ENCODE results near the gene PROSER3.
"Not testable (repeated sequence)": the region's sequence is repeated elsewhere in the genome, so short reads cannot be mapped to it uniquely, and the experiment has no call there.

The PROSER3 gene

DNA sequence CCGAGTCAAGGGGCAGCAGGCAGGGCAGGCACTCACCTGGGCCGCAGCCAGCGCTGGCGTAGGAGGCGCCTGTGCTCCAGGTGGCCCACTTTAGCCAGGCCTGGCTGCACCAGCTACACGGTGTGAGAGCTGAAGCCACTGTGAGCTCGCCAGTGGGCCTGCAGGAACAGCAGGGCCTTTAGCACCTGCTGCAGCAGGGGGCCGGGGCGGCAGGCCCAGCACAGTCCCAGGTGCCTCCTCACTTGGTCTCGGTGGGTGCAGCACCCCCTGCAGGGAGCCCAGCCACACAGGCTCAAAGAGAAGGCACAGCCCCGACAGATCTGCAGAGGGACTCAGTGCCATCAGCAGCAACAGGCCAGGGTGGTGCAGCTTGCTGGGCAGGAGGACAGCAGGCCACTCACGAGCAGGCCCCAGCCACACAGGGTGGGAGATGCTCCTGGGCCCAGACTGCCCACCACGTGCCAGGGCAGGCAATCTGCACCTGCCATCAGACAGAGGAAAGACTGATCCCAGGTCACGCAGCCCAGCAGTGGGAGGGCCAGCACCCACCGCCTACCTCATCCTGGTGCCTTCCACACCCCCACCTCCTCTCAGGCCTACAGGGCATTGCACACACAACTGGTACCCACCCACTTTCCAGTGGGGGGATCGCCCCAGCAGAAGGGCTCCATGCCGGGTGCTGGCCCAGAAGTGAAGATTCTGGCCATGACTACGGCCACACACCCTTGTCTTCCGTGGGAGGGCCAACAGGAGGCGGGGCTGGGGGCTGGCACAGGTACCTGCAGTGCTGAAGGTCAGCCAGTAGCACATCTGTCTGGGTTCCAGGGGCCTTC, 33.2 kb downstream of the PROSER3 start:
- no peak overlapping the region for H3K27ac ChIP-seq (ENCODE audit: low read depth, low read length, severe bottlenecking)
- H3K36me3 ChIP-seq (ENCODE audit: control insufficient read depth, insufficient read depth, low read length), result no peaks in the 10 kb centered on the region
- no peak overlapping the region for H3K4me3 ChIP-seq (ENCODE audit: extremely low read depth, insufficient read depth, low read length, poor library complexity, severe bottlenecking)
- no peaks in the 10 kb centered on the region for H3K4me1 ChIP-seq (ENCODE audit: control insufficient read depth, insufficient read depth, low read length, poor library complexity, severe bottlenecking)
- no peaks in the 10 kb centered on the region for H3K9me3 ChIP-seq (ENCODE audit: control insufficient read depth, low read length)
- 81 to 82% methylated on average over 20 of the region's 20 CpGs for WGBS, 2 experiments (ENCODE audit: insufficient coverage in 2 of 2)

DNA sequence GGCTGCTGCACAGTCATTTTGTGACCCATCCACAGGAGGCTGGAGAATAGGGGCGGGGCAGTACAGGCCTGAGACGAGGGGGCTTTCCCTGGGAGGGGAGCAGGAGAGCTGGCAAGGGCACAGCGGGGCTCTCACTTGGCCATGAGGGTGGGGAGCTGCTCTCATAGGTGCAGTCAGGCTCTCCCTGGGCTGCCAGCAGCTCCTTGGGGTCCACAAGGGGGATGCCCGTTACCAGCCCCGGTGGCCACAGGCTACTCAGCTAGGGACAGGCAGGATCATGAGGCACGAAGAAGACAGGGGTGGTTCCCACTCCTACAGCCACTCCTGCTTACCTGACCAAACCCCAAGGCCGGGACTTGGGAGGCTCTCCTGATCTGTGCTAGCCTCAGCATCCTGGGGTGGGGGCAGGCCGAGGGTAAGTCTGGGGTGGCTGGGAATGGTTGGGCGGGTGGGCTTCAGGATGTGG, 33.9 kb downstream of the PROSER3 start:
- 88 to 100% methylated on average over 6 of the region's 9 CpGs for WGBS, 2 experiments (ENCODE audit: insufficient coverage in 2 of 2)
- no peaks in the 10 kb centered on the region for H3K36me3 ChIP-seq (ENCODE audit: control insufficient read depth, insufficient read depth, low read length)
- no peak overlapping the region for H3K4me3 ChIP-seq (ENCODE audit: extremely low read depth, insufficient read depth, low read length, poor library complexity, severe bottlenecking)
- no peaks in the 10 kb centered on the region for H3K4me1 ChIP-seq (ENCODE audit: control insufficient read depth, insufficient read depth, low read length, poor library complexity, severe bottlenecking)
- no peak overlapping the region for H3K27ac ChIP-seq (ENCODE audit: low read depth, low read length, severe bottlenecking)
- no peaks in the 10 kb centered on the region for H3K9me3 ChIP-seq (ENCODE audit: control insufficient read depth, low read length)

DNA sequence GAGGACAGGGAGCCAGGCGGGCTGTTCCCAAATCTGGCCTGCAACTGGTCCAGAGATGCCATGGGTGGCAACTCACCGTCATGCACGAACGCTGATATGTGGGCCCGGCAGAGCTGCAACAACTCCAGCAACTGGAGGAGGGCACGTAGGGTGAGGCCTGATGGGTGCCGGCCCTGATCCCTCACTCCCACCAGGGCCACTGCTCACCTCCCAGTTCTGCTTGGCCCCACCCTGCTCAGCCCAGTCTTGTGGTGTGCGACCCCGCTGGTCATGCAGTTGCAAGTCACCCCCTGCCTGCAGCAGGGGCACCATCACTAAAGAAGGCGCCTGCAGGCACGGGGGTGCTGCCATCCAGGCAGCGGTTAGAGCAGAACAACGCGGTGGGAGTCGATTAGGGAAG, 34.3 kb downstream of the PROSER3 start:
- Histone ChIP-seq H3K4me1 (ENCODE audit: control insufficient read depth, insufficient read depth, low read length, poor library complexity, severe bottlenecking) (no peaks in the 10 kb centered on the region), H3K9me3 (ENCODE audit: control insufficient read depth, low read length) (no peaks in the 10 kb centered on the region), H3K27ac (ENCODE audit: low read depth, low read length, severe bottlenecking) (no peak overlapping the region), H3K4me3 (ENCODE audit: extremely low read depth, insufficient read depth, low read length, poor library complexity, severe bottlenecking) (no peak overlapping the region), H3K36me3 (ENCODE audit: control insufficient read depth, insufficient read depth, low read length) (no peaks in the 10 kb centered on the region)
- WGBS, 2 experiments (ENCODE audit: insufficient coverage in 2 of 2), result 84 to 89% methylated on average over 15 of the region's 15 CpGs

DNA sequence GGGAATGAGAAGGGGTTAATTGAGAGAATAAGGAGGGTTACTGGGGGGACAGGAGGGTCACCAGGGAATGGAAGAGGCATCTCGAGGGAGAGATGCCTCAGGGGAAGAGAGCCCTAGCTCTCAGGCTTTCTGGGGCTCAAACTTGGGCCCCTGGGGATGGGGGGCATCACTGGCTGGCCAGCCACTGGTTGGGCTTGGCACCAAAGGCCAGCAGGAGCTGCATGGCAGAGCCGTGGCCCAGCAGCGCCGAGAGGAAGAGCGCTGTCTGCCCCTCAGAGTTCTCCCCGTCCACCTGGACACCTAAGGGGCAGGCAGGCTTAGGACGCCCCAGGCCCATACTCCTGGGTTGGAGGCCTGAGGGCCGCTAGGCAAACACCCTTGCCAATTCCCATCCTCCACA, 34.9 kb downstream of the PROSER3 start:
- WGBS, 2 experiments (ENCODE audit: insufficient coverage in 2 of 2), result 80 to 87% methylated on average over 7 to 8 of the region's 8 CpGs
- H3K4me1 ChIP-seq (ENCODE audit: control insufficient read depth, insufficient read depth, low read length, poor library complexity, severe bottlenecking), result no peaks in the 10 kb centered on the region
- no peaks in the 10 kb centered on the region for H3K9me3 ChIP-seq (ENCODE audit: control insufficient read depth, low read length)
- H3K36me3 ChIP-seq (ENCODE audit: control insufficient read depth, insufficient read depth, low read length), result no peaks in the 10 kb centered on the region
- no peak overlapping the region for H3K4me3 ChIP-seq (ENCODE audit: extremely low read depth, insufficient read depth, low read length, poor library complexity, severe bottlenecking)
- H3K27ac ChIP-seq (ENCODE audit: low read depth, low read length, severe bottlenecking), result no peak overlapping the region

DNA sequence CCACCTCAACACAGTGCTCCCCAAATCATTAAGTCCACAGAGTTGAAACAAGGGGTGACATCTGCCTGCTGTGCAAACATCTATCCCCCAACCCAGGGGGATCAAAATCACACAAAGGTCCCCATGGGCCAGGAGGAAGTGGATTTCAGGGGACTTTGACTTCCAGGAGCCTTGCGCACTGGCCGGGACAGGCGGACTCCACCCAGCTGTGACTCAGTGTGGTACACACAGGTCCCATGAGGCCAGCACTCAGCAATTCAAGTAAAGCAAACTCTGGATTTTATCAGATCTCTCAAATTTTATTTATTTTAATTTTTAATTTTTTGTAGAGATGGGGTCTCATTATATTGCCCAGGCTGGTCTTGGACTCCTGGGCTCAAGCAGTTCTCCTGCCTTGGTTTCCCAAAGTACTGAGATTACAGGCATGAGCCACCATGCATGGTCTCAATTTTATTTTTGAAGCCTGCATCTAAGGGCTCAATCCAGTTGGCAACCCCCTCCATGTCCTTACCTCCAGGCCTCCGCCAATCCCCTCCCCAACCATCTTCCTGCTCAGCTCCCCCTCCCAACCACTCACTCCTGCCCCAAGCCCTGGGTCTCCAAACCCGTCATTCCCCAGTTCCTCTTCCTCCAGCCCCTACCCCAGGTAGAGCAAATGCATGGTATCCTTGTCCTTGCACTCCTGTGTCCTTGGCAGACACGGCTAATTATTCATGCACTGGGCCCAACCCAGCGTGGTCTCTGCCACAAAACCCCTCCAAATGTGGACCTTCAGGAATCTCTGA, 35.6 kb downstream of the PROSER3 start:
- 85 to 87% methylated on average over 4 to 7 of the region's 7 CpGs for WGBS, 2 experiments (ENCODE audit: insufficient coverage in 2 of 2)
- H3K27ac ChIP-seq (ENCODE audit: low read depth, low read length, severe bottlenecking), result no peak overlapping the region
- H3K4me1 ChIP-seq (ENCODE audit: control insufficient read depth, insufficient read depth, low read length, poor library complexity, severe bottlenecking), result no peaks in the 10 kb centered on the region
- no peaks in the 10 kb centered on the region for H3K36me3 ChIP-seq (ENCODE audit: control insufficient read depth, insufficient read depth, low read length)
- H3K4me3 ChIP-seq (ENCODE audit: extremely low read depth, insufficient read depth, low read length, poor library complexity, severe bottlenecking), result no peak overlapping the region
- H3K9me3 ChIP-seq (ENCODE audit: control insufficient read depth, low read length), result no peaks in the 10 kb centered on the region

DNA sequence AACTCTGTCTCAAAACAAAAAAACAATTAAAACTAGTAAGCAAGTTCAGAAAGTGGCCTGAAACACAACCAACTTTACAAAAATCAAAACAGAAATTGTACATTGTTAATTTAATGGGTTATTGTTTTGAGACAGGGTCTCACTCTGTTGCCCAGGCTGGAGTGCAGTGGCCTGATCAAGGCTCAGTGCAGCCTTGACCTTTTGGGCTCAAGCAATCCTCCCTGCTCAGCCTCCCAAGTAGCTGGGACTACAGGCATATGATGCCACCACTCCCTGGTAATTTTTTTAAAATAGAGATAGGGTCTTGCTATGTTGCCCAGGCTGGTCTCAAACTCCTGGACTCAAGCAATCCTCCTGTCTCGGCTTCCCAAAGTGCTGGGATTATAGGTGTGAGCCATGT, 37.6 kb downstream of the PROSER3 start:
- H3K36me3 ChIP-seq (ENCODE audit: control insufficient read depth, insufficient read depth, low read length); H3K4me1 ChIP-seq (ENCODE audit: control insufficient read depth, insufficient read depth, low read length, poor library complexity, severe bottlenecking); H3K9me3 ChIP-seq (ENCODE audit: control insufficient read depth, low read length); H3K27ac ChIP-seq (ENCODE audit: low read depth, low read length, severe bottlenecking); H3K4me3 ChIP-seq (ENCODE audit: extremely low read depth, insufficient read depth, low read length, poor library complexity, severe bottlenecking): not testable (repeated sequence)
- WGBS, 2 experiments (ENCODE audit: insufficient coverage in 2 of 2), result no CpG with 5 or more reads among the region's 1 CpG

DNA sequence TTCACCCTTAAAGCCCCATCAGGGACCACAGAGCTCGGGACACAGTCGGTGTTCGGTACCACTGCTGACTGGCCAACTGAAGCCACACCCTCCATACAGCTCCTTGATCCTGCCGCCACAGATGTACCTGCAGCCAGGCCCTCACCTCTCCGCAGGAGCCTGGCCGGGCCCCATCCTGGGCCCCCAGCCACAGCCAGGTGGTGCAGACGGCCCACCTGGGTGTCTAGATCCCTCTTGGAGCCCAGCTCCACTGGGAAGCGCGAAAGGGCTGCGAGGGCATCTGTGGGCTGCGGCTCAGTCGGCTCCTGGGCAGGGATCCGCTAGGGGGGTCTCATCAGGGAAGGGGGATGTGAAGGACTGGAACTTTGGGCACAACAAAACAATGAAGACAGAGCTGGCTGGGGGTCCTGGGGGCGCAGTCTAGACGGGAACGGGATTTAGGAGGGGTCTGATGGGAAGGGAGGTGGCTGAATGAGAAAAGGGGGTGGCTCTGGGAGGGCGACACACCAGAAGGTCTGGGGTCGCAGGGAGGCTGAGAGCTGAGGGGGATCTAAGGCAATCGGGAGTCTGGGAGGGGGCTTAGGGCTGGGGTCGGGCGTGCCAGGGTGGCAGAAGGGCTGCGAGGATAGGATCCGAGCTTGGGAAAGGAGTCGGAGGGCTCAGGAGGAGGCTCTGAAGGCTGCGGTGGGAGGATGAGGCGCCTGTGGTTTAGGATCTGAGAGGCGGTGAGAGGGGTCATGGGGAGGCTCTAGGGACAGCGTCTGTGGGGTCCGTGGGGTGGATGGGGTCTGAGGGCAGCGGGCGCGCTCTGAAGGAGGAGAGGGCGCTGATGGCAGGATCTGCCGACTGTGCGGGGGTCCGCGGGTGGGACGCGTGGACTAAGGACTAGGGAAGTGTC, 38.9 kb downstream of the PROSER3 start:
- Histone ChIP-seq H3K27ac (ENCODE audit: low read depth, low read length, severe bottlenecking) (no peak overlapping the region), H3K4me3 (ENCODE audit: extremely low read depth, insufficient read depth, low read length, poor library complexity, severe bottlenecking) (no peak overlapping the region), H3K9me3 (ENCODE audit: control insufficient read depth, low read length) (no peaks in the 10 kb centered on the region), H3K36me3 (ENCODE audit: control insufficient read depth, insufficient read depth, low read length) (no peaks in the 10 kb centered on the region), H3K4me1 (ENCODE audit: control insufficient read depth, insufficient read depth, low read length, poor library complexity, severe bottlenecking) (no peaks in the 10 kb centered on the region)
- WGBS, 2 experiments (ENCODE audit: insufficient coverage in 2 of 2), result 37 to 42% methylated on average over 25 to 37 of the region's 39 CpGs

DNA sequence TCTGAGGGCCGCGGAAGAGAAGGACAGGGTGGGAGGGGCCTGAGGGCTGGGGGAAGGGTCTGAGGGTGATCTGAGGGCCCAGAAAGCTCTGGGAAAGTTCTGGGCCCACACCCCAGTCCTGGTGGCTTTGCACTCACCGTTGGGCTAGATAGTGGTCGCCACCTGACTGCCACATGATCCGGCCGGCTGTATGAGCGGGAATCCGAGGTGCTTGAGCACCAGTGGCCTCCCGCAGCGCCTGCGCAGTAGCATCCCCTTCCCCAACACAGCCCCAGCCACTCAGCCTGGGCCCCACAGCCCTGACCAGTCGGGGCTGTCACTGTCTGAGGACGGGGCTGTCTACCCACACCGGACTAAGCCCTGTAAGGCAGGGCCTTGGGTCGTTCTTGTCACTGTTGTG, 39.7 kb downstream of the PROSER3 start:
- Histone ChIP-seq H3K36me3 (ENCODE audit: control insufficient read depth, insufficient read depth, low read length) (no peaks in the 10 kb centered on the region), H3K9me3 (ENCODE audit: control insufficient read depth, low read length) (no peaks in the 10 kb centered on the region), H3K4me1 (ENCODE audit: control insufficient read depth, insufficient read depth, low read length, poor library complexity, severe bottlenecking) (no peaks in the 10 kb centered on the region), H3K4me3 (ENCODE audit: extremely low read depth, insufficient read depth, low read length, poor library complexity, severe bottlenecking) (no peak overlapping the region), H3K27ac (ENCODE audit: low read depth, low read length, severe bottlenecking) (no peak overlapping the region)
- 36 to 52% methylated on average over 10 to 14 of the region's 15 CpGs for WGBS, 2 experiments (ENCODE audit: insufficient coverage in 2 of 2)

DNA sequence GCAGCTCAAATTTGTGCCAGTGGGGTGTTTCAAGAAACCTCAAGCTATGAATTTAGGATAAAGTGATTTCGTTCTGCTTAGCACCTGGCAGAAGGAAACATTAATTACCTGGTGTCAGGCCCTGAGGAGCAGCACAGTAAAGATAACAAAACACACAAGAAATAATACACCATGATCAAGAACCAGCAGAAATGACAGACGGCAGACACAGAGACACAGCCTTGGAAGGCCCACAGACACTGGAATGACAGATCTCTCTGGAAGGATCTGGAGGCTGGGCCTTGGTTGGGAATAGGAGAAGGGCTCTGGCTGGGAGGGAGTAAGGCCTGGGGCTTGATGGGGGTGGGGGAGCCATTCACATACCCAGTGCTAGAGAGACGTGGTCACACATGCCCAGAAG, 43.9 kb downstream of the PROSER3 start:
- H3K4me3 ChIP-seq (ENCODE audit: extremely low read depth, insufficient read depth, low read length, poor library complexity, severe bottlenecking), result no peak overlapping the region
- 80 to 92% methylated on average over 2 of the region's 3 CpGs for WGBS, 2 experiments (ENCODE audit: insufficient coverage in 2 of 2)
- H3K36me3 ChIP-seq (ENCODE audit: control insufficient read depth, insufficient read depth, low read length), result no peaks in the 10 kb centered on the region
- no peaks in the 10 kb centered on the region for H3K4me1 ChIP-seq (ENCODE audit: control insufficient read depth, insufficient read depth, low read length, poor library complexity, severe bottlenecking)
- no peak overlapping the region for H3K27ac ChIP-seq (ENCODE audit: low read depth, low read length, severe bottlenecking)
- no peaks in the 10 kb centered on the region for H3K9me3 ChIP-seq (ENCODE audit: control insufficient read depth, low read length)

DNA sequence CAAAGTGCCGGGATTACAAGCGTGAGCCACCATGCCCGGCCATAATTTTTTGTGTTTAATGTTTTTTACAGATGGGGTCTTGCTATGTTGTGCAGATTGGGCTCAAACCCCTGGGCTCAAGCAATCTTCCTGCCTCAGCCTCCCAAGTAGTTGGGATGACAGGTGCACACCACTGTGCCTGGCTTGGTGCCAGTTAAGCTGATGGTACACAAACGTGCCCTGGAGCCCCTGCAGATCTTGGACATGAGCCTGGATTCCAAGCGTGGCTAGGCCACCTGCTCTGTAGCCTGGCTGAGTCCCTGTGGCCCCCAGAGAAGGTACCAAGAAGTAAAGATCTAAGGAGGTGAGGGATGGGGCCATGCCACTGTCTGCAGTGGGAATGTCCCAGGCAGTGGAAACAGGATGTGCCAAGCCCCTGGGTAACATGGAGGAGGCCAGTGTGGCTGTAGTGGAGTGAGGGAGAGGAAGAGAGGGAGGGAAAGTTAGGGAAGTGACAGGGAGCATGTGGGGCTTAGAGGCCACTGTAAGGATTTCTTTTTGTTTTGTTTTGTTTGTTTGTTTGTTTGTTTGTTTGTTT, 47.6 kb downstream of the PROSER3 start:
- H3K36me3 ChIP-seq (ENCODE audit: control insufficient read depth, insufficient read depth, low read length), result no peaks in the 10 kb centered on the region
- H3K4me1 ChIP-seq (ENCODE audit: control insufficient read depth, insufficient read depth, low read length, poor library complexity, severe bottlenecking), result no peaks in the 10 kb centered on the region
- no peak overlapping the region for H3K27ac ChIP-seq (ENCODE audit: low read depth, low read length, severe bottlenecking)
- 68 to 81% methylated on average over 2 to 3 of the region's 5 CpGs for WGBS, 2 experiments (ENCODE audit: insufficient coverage in 2 of 2)
- H3K4me3 ChIP-seq (ENCODE audit: extremely low read depth, insufficient read depth, low read length, poor library complexity, severe bottlenecking), result no peak overlapping the region
- H3K9me3 ChIP-seq (ENCODE audit: control insufficient read depth, low read length), result no peaks in the 10 kb centered on the region
